GM12878 (cell line): ENCODE results near the gene LIG3. TPM values are rescaled to one million over a fixed set of nuclear protein-coding genes. Genes with fewer than 3 reads are reported as not detected.

Source experiments
- ATAC-seq: fragments of 200-7000 bp; cut with Tn5 transposase; 3 replicates; pipeline ENCODE4 v1.9.1; 2020; ENCODE audit warnings: mild to moderate bottlenecking, moderate library complexity
- BruUV-seq: library from RNA; stranded (reverse); fragments of 400-500 nt; replicated peaks from 2 replicates; lab custom pipeline; 2021; lab: Mats Ljungman, UMichigan
- CTCF ChIA-PET: fragments of 300-600 bp; sonication (Branson Sonifier 250); formaldehyde crosslinking; extraction: SDS; loops from one replicate; lab custom pipeline; 2021; ENCODE audit warnings: inconsistent platforms; lab: Yijun Ruan, JAX
- POLR2A ChIA-PET: fragments of 350-600 bp; formaldehyde crosslinking; extraction: SDS; loops from one replicate; lab custom pipeline; 2021; ENCODE audit warnings: inconsistent platforms; lab: Charles Lee
- RAD21 ChIA-PET: fragments of 300-600 bp; sonication (Branson Sonifier 250); formaldehyde crosslinking; loops from one replicate; lab custom pipeline; 2023; ENCODE audit warnings: antibody characterized with exemption; ENCODE audit not compliant: unreplicated experiment; lab: Charles Lee
- SMC1A ChIA-PET: fragments of 300-600 bp; sonication (Branson Sonifier 250); formaldehyde crosslinking; loops from one replicate; lab custom pipeline; 2023; ENCODE audit not compliant: unreplicated experiment, uncharacterized antibody; lab: Charles Lee
- DNase-seq: peaks from one replicate; pipeline ENCODE4 v3.0.0-alpha.2; 2011; ENCODE audit warnings: low read depth, low spot score
- FAIRE-seq: peaks from 3 replicates; lab custom pipeline; 2011; peaks lifted over from hg19 to GRCh38; lab: Jason Lieb, UNC
- H2AFZ ChIP-seq: 2 replicates; pipeline ENCODE4 v1.6.0; 2011; ENCODE audit warnings: low read depth, low read length, control low read depth; ENCODE audit not compliant: control insufficient read depth
- H3K27ac ChIP-seq: 2 replicates; pipeline ENCODE4 v1.5.1; 2011; ENCODE audit warnings: control low read depth; ENCODE audit not compliant: control insufficient read depth, insufficient read depth
- H3K27me3 ChIP-seq, 2 experiments: replicated peaks in 1 of 2; 2 replicates each; pipeline versions ENCODE4 v1.6.0 to v1.6.1; 2011; ENCODE audit warnings: low read length in 1 of 2; ENCODE audit not compliant: control insufficient read depth in 2 of 2, insufficient read depth in 2 of 2
- H3K36me3 ChIP-seq, 2 experiments: 2 replicates each; pipeline ENCODE4 v1.5.1; 2011; ENCODE audit warnings: low read length in 1 of 2; ENCODE audit not compliant: control insufficient read depth in 2 of 2, insufficient read depth in 2 of 2
- H3K4me1 ChIP-seq: 2 replicates; pipeline ENCODE4 v1.6.1; 2011; ENCODE audit warnings: mild to moderate bottlenecking, low read length, moderate library complexity, mixed read lengths; ENCODE audit not compliant: control insufficient read depth, insufficient read depth
- H3K4me2 ChIP-seq: 2 replicates; pipeline ENCODE4 v1.6.0; 2011; ENCODE audit warnings: control low read depth; ENCODE audit not compliant: control insufficient read depth, insufficient read depth
- H3K4me3 ChIP-seq: fragments of 200-600 bp; sonication (generic); 2 replicates; pipeline ENCODE4 v1.5.1; 2016
- H3K79me2 ChIP-seq: 2 replicates; pipeline ENCODE4 v1.6.0; 2011; ENCODE audit warnings: low read length; ENCODE audit not compliant: control insufficient read depth, insufficient read depth
- H3K9ac ChIP-seq: 2 replicates; pipeline ENCODE4 v1.8.0; 2011; ENCODE audit warnings: low read length, control low read depth, mixed read lengths; ENCODE audit not compliant: control insufficient read depth, insufficient read depth
- H3K9me3 ChIP-seq: replicated peaks from 3 replicates; pipeline ENCODE4 v1.5.1; 2011; ENCODE audit warnings: mild to moderate bottlenecking, low read length; ENCODE audit not compliant: control insufficient read depth, insufficient read depth
- H4K20me1 ChIP-seq: 2 replicates; pipeline ENCODE4 v1.6.0; 2011; ENCODE audit not compliant: control insufficient read depth, insufficient read depth
- BCL3 ChIP-seq: IDR thresholded peaks from 2 replicates; pipeline ENCODE4 v1.6.1; 2011; ENCODE audit warnings: borderline replicate concordance, low read depth, mild to moderate bottlenecking, moderate library complexity, low read length; ENCODE audit not compliant: insufficient read depth, poor library complexity, severe bottlenecking
- ESRRA ChIP-seq: IDR thresholded peaks from 2 replicates; pipeline ENCODE4 v1.6.1; 2012; ENCODE audit warnings: mild to moderate bottlenecking, low read length, improper control_type of control experiment
- KAT2A ChIP-seq: conservative IDR thresholded peaks from 2 replicates; pipeline ENCODE4 v1.6.1; 2011; ENCODE audit warnings: low read depth, low read length; ENCODE audit not compliant: control insufficient read depth
- KDM1A ChIP-seq: fragments of 200-600 bp; sonication (generic); IDR thresholded peaks from 2 replicates; pipeline ENCODE4 v1.6.1; 2016; ENCODE audit warnings: borderline replicate concordance
- RFX5 ChIP-seq: IDR thresholded peaks from 2 replicates; pipeline ENCODE4 v1.6.1; 2011; ENCODE audit warnings: low read depth, low read length, improper control_type of control experiment
- USF1 ChIP-seq: IDR thresholded peaks from 2 replicates; pipeline ENCODE4 v1.6.1; 2011; ENCODE audit warnings: borderline replicate concordance, low read depth, mild to moderate bottlenecking, moderate library complexity, mixed read lengths, low read length; ENCODE audit not compliant: insufficient read depth; ENCODE audit errors: extremely low read length
- ZNF592 ChIP-seq: fragments of 450-650 bp; IDR thresholded peaks from 2 replicates; pipeline ENCODE4 v1.6.1; 2017; ENCODE audit warnings: mild to moderate bottlenecking, moderate library complexity
- WGBS: methylation state at CpG from one replicate; pipeline ENCODE4 v1.1.6; 2016; ENCODE audit warnings: low lambda C conversion rate; ENCODE audit not compliant: insufficient replicate concordance, insufficient coverage; ENCODE audit errors: missing lambda C conversion rate; 5-methylcytosine and 5-hydroxymethylcytosine counted together
- in situ Hi-C: fragments of 300-500 bp; cut with MboI; formaldehyde crosslinking; loops from 9 replicates; pipeline ENCODE4 v1.14.3; 2018; ENCODE audit warnings: mixed read lengths
- intact Hi-C: fragments of 100-400 bp; cut with micrococcal nuclease; formaldehyde crosslinking; loops from one replicate; pipeline ENCODE4 v1.14.2; 2022; ENCODE audit not compliant: unreplicated experiment
- polyA plus RNA-seq, 11 experiments: library from polyadenylated mRNA; depleted of rRNA in 4 of 11; unstranded in 6 of 11; stranded (reverse) in 5 of 11; fragments of >200 nt; fragmentation: Nextera tagmentation in 4 of 11; fragmentation: Illumina TruSeq in 1 of 11; extraction: Ambion mirVana in 4 of 11; extraction: Trizol in 1 of 11; gene quantifications; 1 replicate in 1 of 11; 2 replicates in 10 of 11; pipeline versions ENCODE4 v1.2.1 to v1.2.3, GENCODE V29; 2011 to 2016; ENCODE audit warnings: inconsistent platforms in 2 of 11, missing spikeins in 2 of 11, low read depth in 1 of 11
- total RNA-seq, 4 experiments: library from RNA; depleted of rRNA in 3 of 4; stranded (reverse); fragments of >200 nt in 3 of 4; fragmentation: Illumina TruSeq in 1 of 4; extraction: Trizol in 1 of 4; gene quantifications; 2 replicates each; pipeline versions ENCODE4 v1.2.1 to v1.2.3, GENCODE V29; 2013 to 2021

Gene LIG3
- total and polyA plus RNA-seq, 10 of the 15 experiments (the other 5 are each of a cell fraction or from before 2014, with no cell fraction given) = 6.5 to 45.4 (median 31.0) TPM

GRCh38 chr17:34993031-34993430 lies 12.7 kb downstream of the LIG3 start:
- ChIA-PET SMC1A (interaction anchor here (2.4 kb wide), 1 partner anchor 125 kb away, joined by 10 read pairs; no protein-coding TSS in a partner anchor), CTCF (interaction anchor here (1.1 to 9.8 kb wide), 2 partner anchors 97 to 125 kb away, joined by 4 to 149 read pairs; partner anchors contain the start of genes FNDC8 and RAD51D), POLR2A (interaction anchor here (1.5 kb wide), 1 partner anchor 13 kb away, joined by 4 read pairs; the partner anchor contains the start of gene LIG3), RAD21 (no interaction called here)
- no peaks in the 10 kb centered on the region for H3K27me3 ChIP-seq
- H4K20me1 ChIP-seq = no peaks in the 10 kb centered on the region
- no peak for ATAC-seq
- H3K36me3 ChIP-seq = peaks cover 18 to 25% of the 10 kb centered on the region in 2 experiments; a peak in 3 of 4 replicates
- no peaks in the 10 kb centered on the region for H3K79me2 ChIP-seq
- H3K9ac ChIP-seq = no peak overlapping the region
- intact Hi-C loops = no loop called here
- H2AFZ ChIP-seq = no peak overlapping the region
- no peak for DNase-seq
- H3K27ac ChIP-seq = no peak overlapping the region
- no peaks in the 10 kb centered on the region for H3K9me3 ChIP-seq
- no peak overlapping the region for H3K4me3 ChIP-seq
- no peak overlapping the region for H3K4me2 ChIP-seq
- TF ChIP-seq RFX5 = no peak
- no peak for TF ChIP-seq ZNF592
- TF ChIP-seq KAT2A = no peak
- no peak for TF ChIP-seq ESRRA
- no peak for TF ChIP-seq KDM1A
- no peak for TF ChIP-seq USF1
- TF ChIP-seq BCL3 = no peak
- in situ Hi-C loops = no loop called here
- BruUV-seq = no TSS peak
- 92% methylated on average over 2 of the region's 2 CpGs for WGBS
- no peak for FAIRE-seq
- peaks cover 3% of the 10 kb centered on the region; the same call in 1 of the 2 replicates for H3K4me1 ChIP-seq
